Right atrium auricular region (tissue), 2 donors: ENCODE results near the gene PROZ. TPM values are rescaled to one million over a fixed set of nuclear protein-coding genes. Genes with fewer than 3 reads are reported as not detected.

Source experiments
- DNase-seq: peaks from one replicate; pipeline ENCODE4 v3.0.0-alpha.2; 2019; ENCODE audit warnings: low spot score
- H3K27ac ChIP-seq, 2 donors: fragments of 200-600 bp; sonication (generic); 1 replicate in 1 of 2; 2 replicates in 1 of 2; pipeline ENCODE4 v1.5.1; 2016 to 2019
- H3K27me3 ChIP-seq, 2 donors: fragments of 200-600 bp; sonication (generic); one replicate each; pipeline versions ENCODE4 v1.5.1 to v1.6.0; 2017 to 2019
- H3K36me3 ChIP-seq: fragments of 200-600 bp; sonication (generic); one replicate; pipeline ENCODE4 v1.5.1; 2016
- H3K4me1 ChIP-seq, 2 donors: fragments of 200-600 bp; sonication (generic); one replicate each; pipeline versions ENCODE4 v1.5.1 to v1.6.0; 2017 to 2019
- H3K4me3 ChIP-seq, 2 donors: fragments of 200-600 bp; sonication (generic); 1 replicate in 1 of 2; 2 replicates in 1 of 2; pipeline ENCODE4 v1.5.1; 2017 to 2019; ENCODE audit warnings: mild to moderate bottlenecking in 1 of 2, moderate library complexity in 1 of 2
- H3K9me3 ChIP-seq, 2 donors: fragments of 200-600 bp; sonication (generic); one replicate each; pipeline ENCODE4 v1.5.1; 2019
- CTCF ChIP-seq, 2 donors: fragments of 200-600 bp; sonication (generic); IDR thresholded peaks; one replicate each; pipeline ENCODE4 v1.5.1; 2019; ENCODE audit warnings: antibody characterized with exemption in 2 of 2
- total RNA-seq, 2 donors: library from RNA; depleted of rRNA; stranded (reverse); fragments of >200 nt; gene quantifications; one replicate each; pipeline ENCODE4 v1.1.0, GENCODE V29; 2016

Gene PROZ
- total RNA-seq, 2 donors from 2014 or later = not detected

- Histone ChIP-seq H3K9me3 (no peaks in the 10 kb centered on the region), H3K4me3 (peak overlapping the region; percentile 61 to 98), H3K36me3 (peaks cover 4% of the 10 kb centered on the region), H3K27ac (peak overlapping the region; percentile 99 to 100), H3K4me1 (peaks cover 0 to 68% of the 10 kb centered on the region in 2 donors), H3K27me3 (no peaks in the 10 kb centered on the region)
- DNase-seq = no peak
- TF ChIP-seq CTCF (IDR thresholded peaks at IDR 0.05) = no peak
Observed at GRCh38 chr13:113209759-113210421, 51.4 kb downstream of the PROZ start.

- Histone ChIP-seq H3K4me3 (peak overlapping the region; percentile 61 to 98), H3K36me3 (peaks cover 4% of the 10 kb centered on the region), H3K27me3 (no peaks in the 10 kb centered on the region), H3K9me3 (no peaks in the 10 kb centered on the region), H3K4me1 (peaks cover 0 to 69% of the 10 kb centered on the region in 2 donors), H3K27ac (peak overlapping the region in 1 of 2 donors; percentile 9)
- DNase-seq = no peak
- no peak for TF ChIP-seq CTCF (IDR thresholded peaks at IDR 0.05)
Observed at GRCh38 chr13:113210833-113211232, 52.4 kb downstream of the PROZ start.

- peaks cover 4% of the 10 kb centered on the region for H3K36me3 ChIP-seq
- no peaks in the 10 kb centered on the region for H3K27me3 ChIP-seq
- H3K4me1 ChIP-seq = peaks cover 0 to 68% of the 10 kb centered on the region in 2 donors
- no peak overlapping the region for H3K4me3 ChIP-seq
- no peaks in the 10 kb centered on the region for H3K9me3 ChIP-seq
- TF ChIP-seq CTCF (IDR thresholded peaks at IDR 0.05) = no peak
- no peak for DNase-seq
- H3K27ac ChIP-seq = no peak overlapping the region
Observed at GRCh38 chr13:113211774-113212173, 53.3 kb downstream of the PROZ start.

GRCh38 chr13:113216254-113217048, 58.0 kb downstream of the PROZ start:
- H3K27me3 ChIP-seq = no peaks in the 10 kb centered on the region
- no peak for DNase-seq
- no peak for TF ChIP-seq CTCF (IDR thresholded peaks at IDR 0.05)
- peaks cover 24% of the 10 kb centered on the region for H3K36me3 ChIP-seq
- H3K4me3 ChIP-seq = no peak overlapping the region
- H3K27ac ChIP-seq = peak overlapping the region; percentile 84 to 86
- H3K4me1 ChIP-seq = peaks cover 0 to 77% of the 10 kb centered on the region in 2 donors
- H3K9me3 ChIP-seq = no peaks in the 10 kb centered on the region

GRCh38 chr13:113218586-113218985, 60.1 kb downstream of the PROZ start:
- TF ChIP-seq CTCF (IDR thresholded peaks at IDR 0.05) = no peak
- Histone ChIP-seq H3K9me3 (no peaks in the 10 kb centered on the region), H3K4me3 (no peak overlapping the region), H3K36me3 (peaks cover 25% of the 10 kb centered on the region), H3K27me3 (no peaks in the 10 kb centered on the region), H3K27ac (peak overlapping the region; percentile 84 to 86), H3K4me1 (peaks cover 0 to 61% of the 10 kb centered on the region in 2 donors)
- DNase-seq = no peak
